K562 (cell line): ENCODE data around the gene SPRN. TPM values are rescaled to one million over a fixed set of nuclear protein-coding genes. Genes with fewer than 3 reads are reported as not detected.

Experiments
- ATAC-seq: fragments of 200-7000 bp; cut with Tn5 transposase; 3 replicates; pipeline ENCODE4 v1.9.1; 2020; ENCODE audit warnings: moderate library complexity
- BruUV-seq: library from RNA; stranded (reverse); fragments of 400-500 nt; replicated peaks from 2 replicates; lab custom pipeline; 2021; lab: Mats Ljungman, UMichigan
- CTCF ChIA-PET: fragments of 300-600 bp; formaldehyde crosslinking; extraction: SDS; loops from one replicate; lab custom pipeline; 2021; ENCODE audit warnings: low intra/inter-chr PET ratio; lab: Yijun Ruan, JAX
- POLR2A ChIA-PET: fragments of 300-600, 350-650 bp; sonication (Branson Sonifier 250); formaldehyde crosslinking; extraction: SDS; loops from one replicate; lab custom pipeline; 2021; ENCODE audit warnings: antibody characterized with exemption, inconsistent platforms; lab: Yijun Ruan, JAX
- DNase-seq, 4 experiments: peaks; one replicate each; pipeline versions ENCODE4 v3.0.0 to v3.0.0-alpha.2; 2011 to 2018; ENCODE audit warnings: low spot score in 3 of 4, mixed read lengths in 3 of 4; ENCODE audit errors: extremely low read depth in 1 of 4
- FAIRE-seq: peaks from 2 replicates; lab custom pipeline; 2011; peaks lifted over from hg19 to GRCh38; lab: Jason Lieb, UNC
- H2AFZ ChIP-seq: 2 replicates; pipeline ENCODE4 v1.6.0; 2011; ENCODE audit warnings: low read depth, low read length, control low read depth, inconsistent platforms
- H3K27ac ChIP-seq: fragments of 200-600 bp; 3 replicates; pipeline ENCODE4 v1.8.0; 2011; ENCODE audit warnings: low read depth, mild to moderate bottlenecking, control low read depth, inconsistent platforms, low read length, moderate library complexity, mixed read lengths; ENCODE audit errors: extremely low read depth
- H3K27me3 ChIP-seq, 2 experiments: fragments of 300-600 bp in 1 of 2; 2 replicates in 1 of 2; 3 replicates in 1 of 2; pipeline versions ENCODE4 v1.6.0 to v1.8.0; 2011; ENCODE audit warnings: inconsistent platforms in 2 of 2, low read length in 2 of 2, mild to moderate bottlenecking in 1 of 2, mixed read lengths in 1 of 2, moderate library complexity in 1 of 2; ENCODE audit not compliant: control insufficient read depth in 2 of 2, insufficient read depth in 2 of 2
- H3K36me3 ChIP-seq: fragments of 300-600 bp; 3 replicates; pipeline ENCODE4 v1.8.0; 2011; ENCODE audit warnings: mild to moderate bottlenecking, low read length, inconsistent platforms; ENCODE audit not compliant: control insufficient read depth, insufficient read depth
- H3K4me1 ChIP-seq, 2 experiments: fragments of 200-600 bp in 1 of 2; replicated peaks in 1 of 2; 2 replicates in 1 of 2; 3 replicates in 1 of 2; pipeline versions ENCODE4 v1.5.1 to v1.8.0; 2011; ENCODE audit warnings: inconsistent platforms in 2 of 2, low read length in 2 of 2, mild to moderate bottlenecking in 1 of 2, mixed read lengths in 1 of 2, moderate library complexity in 1 of 2; ENCODE audit not compliant: control insufficient read depth in 2 of 2, insufficient read depth in 2 of 2
- H3K4me2 ChIP-seq: 2 replicates; pipeline ENCODE4 v1.6.1; 2011; ENCODE audit warnings: low read length, control low read depth, inconsistent platforms, mixed read lengths; ENCODE audit not compliant: insufficient read depth
- H3K4me3 ChIP-seq: fragments of 200-600 bp; sonication (generic), shearing (Covaris generic); 2 replicates; pipeline ENCODE4 v1.5.1; 2016; ENCODE audit warnings: control low read depth, inconsistent platforms
- H3K79me2 ChIP-seq: fragments of 200-600 bp; 3 replicates; pipeline ENCODE4 v1.8.0; 2011; ENCODE audit warnings: low read length, inconsistent platforms; ENCODE audit not compliant: control insufficient read depth, insufficient read depth
- H3K9ac ChIP-seq, 2 experiments: 2 replicates each; pipeline versions ENCODE4 v1.6.0 to v1.6.1; 2011; ENCODE audit warnings: low read depth in 2 of 2, low read length in 2 of 2, control low read depth in 1 of 2, inconsistent platforms in 1 of 2, mild to moderate bottlenecking in 1 of 2, mixed read lengths in 1 of 2; ENCODE audit not compliant: insufficient read depth in 1 of 2
- H3K9me1 ChIP-seq: one replicate; pipeline ENCODE4 v1.6.0; 2011; ENCODE audit warnings: inconsistent platforms, mild to moderate bottlenecking, low read length, moderate library complexity; ENCODE audit not compliant: control insufficient read depth, insufficient read depth
- H3K9me3 ChIP-seq: replicated peaks from 2 replicates; pipeline ENCODE4 v1.5.1; 2011; ENCODE audit warnings: low read depth, low read length, inconsistent platforms; ENCODE audit not compliant: control insufficient read depth, insufficient read depth
- H4K20me1 ChIP-seq: replicated peaks from 2 replicates; pipeline ENCODE4 v1.6.1; 2011; ENCODE audit warnings: low read length, inconsistent platforms, mixed read lengths; ENCODE audit not compliant: control insufficient read depth, insufficient read depth
- CSDE1 ChIP-seq, 2 experiments: fragments of 450-650 bp; IDR thresholded peaks; 2 replicates each; pipeline ENCODE4 v1.6.1; 2016; ENCODE audit warnings: mild to moderate bottlenecking in 1 of 2
- HDAC6 ChIP-seq: IDR thresholded peaks from 2 replicates; pipeline ENCODE4 v1.6.1; 2012; ENCODE audit warnings: low read depth, mild to moderate bottlenecking, control low read depth, inconsistent platforms, low read length, moderate library complexity
- POLR2G ChIP-seq: fragments of 200-400 bp; formaldehyde crosslinking; IDR thresholded peaks from 2 replicates; pipeline ENCODE4 v1.6.1; 2017; ENCODE audit warnings: low read depth, mild to moderate bottlenecking, antibody characterized with exemption, low read length, moderate library complexity
- ZBTB40 ChIP-seq, 2 experiments: fragments of 450-650 bp in 1 of 2; sonication (generic) in 1 of 2; formaldehyde crosslinking in 1 of 2; IDR thresholded peaks; 2 replicates each; pipeline versions ENCODE4 v1.7.1 to v1.9.0; 2016 to 2022; ENCODE audit warnings: inconsistent platforms in 1 of 2, mild to moderate bottlenecking in 1 of 2, missing genetic modification reagents in 1 of 2
- WGBS: fragments of 100-300 bp; shearing (Covaris generic); methylation state at CpG from one replicate; pipeline ENCODE4 v1.1.6; 2016; ENCODE audit warnings: low coverage, mixed read lengths; ENCODE audit not compliant: insufficient coverage; ENCODE audit errors: missing lambda C conversion rate; 5-methylcytosine and 5-hydroxymethylcytosine counted together
- in situ Hi-C: fragments of 300-500 bp; cut with MboI; formaldehyde crosslinking; loops from 4 replicates; pipeline ENCODE4 v1.15.0; 2018; ENCODE audit warnings: inconsistent platforms, mixed read lengths
- intact Hi-C: fragments of 100-400 bp; cut with micrococcal nuclease; formaldehyde crosslinking; loops from 2 replicates; pipeline ENCODE4 v1.14.2; 2022
- polyA plus RNA-seq, 8 experiments: library from polyadenylated mRNA; depleted of rRNA in 4 of 8; stranded (reverse) in 5 of 8; unstranded in 3 of 8; fragments of >200 nt; fragmentation: Nextera tagmentation in 2 of 8; fragmentation: Illumina TruSeq in 1 of 8; extraction: Ambion mirVana in 2 of 8; extraction: Trizol in 1 of 8; gene quantifications; 2 replicates each; pipeline versions ENCODE4 v1.2.1 to v1.2.3, GENCODE V29; 2011 to 2014; ENCODE audit warnings: inconsistent platforms in 1 of 8, missing spikeins in 1 of 8
- total RNA-seq, 7 experiments: library from RNA; depleted of rRNA in 6 of 7; stranded (reverse); fragments of >200 nt in 6 of 7; fragmentation: Illumina TruSeq in 2 of 7; extraction: Trizol in 2 of 7; gene quantifications; 2 replicates each; pipeline versions ENCODE4 v1.2.1 to v1.2.3, GENCODE V29; 2011 to 2021; ENCODE audit warnings: low replicate concordance in 1 of 7

SPRN gene
- total and polyA plus RNA-seq, 9 of the 15 experiments (the other 6 are each of a cell fraction or from before 2014, with no cell fraction given) = 0.04 TPM; not detected in 8

- Histone ChIP-seq H3K9me3 (no peaks in the 10 kb centered on the region), H3K36me3 (no peaks in the 10 kb centered on the region), H2AFZ (no peak overlapping the region), H3K79me2 (no peaks in the 10 kb centered on the region; the same call in 2 of the 3 replicates), H3K27ac (no peak overlapping the region), H3K4me1 (peaks cover 0 to 24% of the 10 kb centered on the region in 2 experiments; a peak in 2 of 5 replicates), H4K20me1 (no peaks in the 10 kb centered on the region), H3K4me2 (no peak overlapping the region), H3K9me1 (no peaks in the 10 kb centered on the region), H3K27me3 (peaks cover 0 to 38% of the 10 kb centered on the region in 2 experiments; a peak in 2 of 5 replicates), H3K4me3 (no peak overlapping the region), H3K9ac (no peak overlapping the region)
- BruUV-seq = no TSS peak
- in situ Hi-C loops = no loop called here
- ChIA-PET POLR2A (interaction anchor here (0.8 kb wide), 1 partner anchor 29 kb away, joined by 3 read pairs; no protein-coding TSS in a partner anchor), CTCF (no interaction called here)
- TF ChIP-seq POLR2G (peak; percentile 25; the same call in 1 of the 2 replicates), ZBTB40 (IDR thresholded peaks at IDR 0.05) (no peak), ZBTB40 (CRISPR knock-in tag; IDR thresholded peaks at IDR 0.05) (no peak), HDAC6 (0 out of 2 replicates have a peak, but pooled peaks have one; percentile 30), CSDE1 (IDR thresholded peaks at IDR 0.05) (no peak)
- 46% methylated on average over 69 of the region's 81 CpGs for WGBS
- ATAC-seq (no peak), DNase-seq (no peak), FAIRE-seq (no peak)
- intact Hi-C loops = no loop called here
Observed at GRCh38 chr10:133459454-133460207, 35.2 kb upstream of the SPRN start.
